NB4 (cell line): ENCODE data around the gene SSBP3.
"Not testable (repeated sequence)": the region's sequence is repeated elsewhere in the genome, so short reads cannot be mapped to it uniquely, and the experiment has no call there.

Source experiments
- DNase-seq: peaks from one replicate; pipeline ENCODE4 v3.0.0; 2010; ENCODE audit warnings: low read depth
- H3K4me3 ChIP-seq: one replicate; pipeline ENCODE4 v1.5.1; 2011; ENCODE audit warnings: mild to moderate bottlenecking, low read depth, low read length, moderate library complexity
- MAX ChIP-seq: IDR thresholded peaks from 2 replicates; pipeline ENCODE4 v1.6.1; 2011; ENCODE audit warnings: low read depth, low read length
- MYC ChIP-seq: IDR thresholded peaks from 2 replicates; pipeline ENCODE4 v1.6.1; 2011; ENCODE audit warnings: low read depth, low read length
- POLR2A ChIP-seq: IDR thresholded peaks from 2 replicates; pipeline ENCODE4 v1.6.1; 2011; ENCODE audit warnings: mild to moderate bottlenecking; ENCODE audit not compliant: insufficient read length; ENCODE audit errors: extremely low read depth
- TF ChIP-seq, protein P1 (sequence below): IDR thresholded peaks from one replicate; pipeline ENCODE4 v1.5.1; 2012; ENCODE audit warnings: low read depth, low read length

SSBP3 gene

GRCh38 chr1:54215523-54215922, 190.7 kb downstream of the SSBP3 start:
- H3K4me3 ChIP-seq: no peak overlapping the region
- DNase-seq: no peak
- TF ChIP-seq POLR2A: no peak
- no peak for TF ChIP-seq MAX
- TF ChIP-seq MYC: no peak
- TF ChIP-seq, protein P1, sequence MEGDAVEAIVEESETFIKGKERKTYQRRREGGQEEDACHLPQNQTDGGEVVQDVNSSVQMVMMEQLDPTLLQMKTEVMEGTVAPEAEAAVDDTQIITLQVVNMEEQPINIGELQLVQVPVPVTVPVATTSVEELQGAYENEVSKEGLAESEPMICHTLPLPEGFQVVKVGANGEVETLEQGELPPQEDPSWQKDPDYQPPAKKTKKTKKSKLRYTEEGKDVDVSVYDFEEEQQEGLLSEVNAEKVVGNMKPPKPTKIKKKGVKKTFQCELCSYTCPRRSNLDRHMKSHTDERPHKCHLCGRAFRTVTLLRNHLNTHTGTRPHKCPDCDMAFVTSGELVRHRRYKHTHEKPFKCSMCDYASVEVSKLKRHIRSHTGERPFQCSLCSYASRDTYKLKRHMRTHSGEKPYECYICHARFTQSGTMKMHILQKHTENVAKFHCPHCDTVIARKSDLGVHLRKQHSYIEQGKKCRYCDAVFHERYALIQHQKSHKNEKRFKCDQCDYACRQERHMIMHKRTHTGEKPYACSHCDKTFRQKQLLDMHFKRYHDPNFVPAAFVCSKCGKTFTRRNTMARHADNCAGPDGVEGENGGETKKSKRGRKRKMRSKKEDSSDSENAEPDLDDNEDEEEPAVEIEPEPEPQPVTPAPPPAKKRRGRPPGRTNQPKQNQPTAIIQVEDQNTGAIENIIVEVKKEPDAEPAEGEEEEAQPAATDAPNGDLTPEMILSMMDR: no peak

DNA sequence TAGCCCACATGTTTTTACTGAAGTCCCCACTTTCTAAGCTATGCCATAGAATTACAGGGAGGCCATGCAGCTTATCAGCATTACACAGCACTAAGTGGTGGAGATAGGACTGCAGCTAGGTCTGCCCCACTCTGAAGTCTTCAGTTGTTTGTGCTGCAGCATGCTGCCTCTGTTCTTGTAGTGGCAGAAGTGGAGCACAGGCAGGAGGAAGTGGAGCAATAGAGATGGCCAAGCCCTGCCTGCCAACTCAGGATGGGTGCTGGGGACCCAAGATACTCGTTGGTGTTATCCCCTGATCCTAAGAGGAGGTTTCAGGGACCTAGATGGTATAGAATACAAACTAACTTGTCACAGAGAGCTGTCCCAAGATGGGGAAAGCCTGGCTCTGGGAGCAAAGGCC, 193.3 kb downstream of the SSBP3 start:
- no peak overlapping the region for H3K4me3 ChIP-seq
- TF ChIP-seq MYC (no peak), MAX (no peak), POLR2A (no peak)
- TF ChIP-seq, protein P1: no peak

DNA sequence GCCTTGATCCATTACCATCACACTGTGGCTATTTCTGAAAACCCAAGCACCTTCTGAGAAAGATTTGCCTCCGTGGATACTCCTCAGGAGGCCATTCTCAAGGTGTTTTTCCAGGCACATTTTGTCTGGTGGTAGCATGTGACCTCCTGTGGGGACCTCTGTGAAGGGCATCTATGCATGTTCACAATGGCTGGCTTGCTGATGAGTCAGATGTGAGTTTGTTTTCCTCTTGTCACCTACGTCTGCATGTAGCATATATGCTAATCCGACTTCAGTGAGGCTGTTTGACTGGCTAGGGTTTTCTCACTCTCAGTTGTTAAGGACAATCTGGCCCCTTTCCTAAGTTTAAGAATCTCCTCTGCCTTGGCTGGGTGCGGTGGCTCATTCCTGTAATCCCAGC, 198.3 kb downstream of the SSBP3 start:
- not testable (repeated sequence) for DNase-seq

More for the DNA sequence above, 193.3 kb downstream of the SSBP3 start:
- DNase-seq: no peak

DNA sequence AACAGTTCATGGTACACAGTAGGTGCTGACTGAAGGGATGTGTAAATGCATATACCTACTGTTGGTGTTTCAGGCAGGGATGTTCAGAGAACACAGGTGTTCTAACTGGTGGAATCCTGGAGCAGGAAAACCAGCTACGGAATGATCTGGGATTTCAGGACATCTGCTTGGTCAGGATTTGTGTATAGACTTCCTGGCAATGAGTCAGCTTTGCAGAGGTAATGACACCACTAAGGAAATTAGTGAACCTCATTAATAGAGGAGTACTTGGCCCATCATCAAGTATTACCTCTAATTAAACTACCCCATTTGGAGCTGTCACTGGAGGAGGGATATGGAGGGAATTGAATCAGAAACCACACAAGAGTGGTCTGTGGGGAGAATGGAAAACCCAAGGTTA, 198.9 kb downstream of the SSBP3 start:
- TF ChIP-seq, protein P1: no peak
- no peak for TF ChIP-seq POLR2A
- TF ChIP-seq MYC: no peak
- no peak for TF ChIP-seq MAX
- no peak for DNase-seq

More for the DNA sequence above, 198.3 kb downstream of the SSBP3 start:
- not testable (repeated sequence) for H3K4me3 ChIP-seq

DNA sequence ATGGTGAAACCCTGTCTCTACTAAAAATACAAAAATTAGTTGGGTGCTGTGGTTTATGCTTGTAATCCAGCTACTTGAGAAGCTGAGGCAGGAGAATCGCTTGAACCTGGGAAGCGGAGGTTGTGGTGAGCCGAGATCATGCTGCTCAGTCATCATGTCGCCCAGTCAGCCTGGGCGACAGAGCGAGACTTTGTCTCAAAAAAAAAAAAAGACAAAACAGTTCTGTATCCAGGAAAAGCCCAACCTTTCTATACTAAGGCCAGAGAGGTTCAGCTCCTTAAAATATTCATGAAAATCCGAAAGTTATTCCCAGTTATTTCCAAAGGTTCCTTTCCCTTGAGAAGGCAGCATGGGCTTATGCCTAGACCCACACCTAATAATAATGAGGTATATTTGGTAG, 202.0 kb downstream of the SSBP3 start:
- TF ChIP-seq POLR2A: no peak
- TF ChIP-seq MYC: no peak
- no peak for TF ChIP-seq MAX
- TF ChIP-seq, protein P1: no peak
- no peak for DNase-seq
- no peak overlapping the region for H3K4me3 ChIP-seq

More for the DNA sequence above, 198.9 kb downstream of the SSBP3 start:
- no peak overlapping the region for H3K4me3 ChIP-seq

- no peak for DNase-seq
- TF ChIP-seq POLR2A (no peak), MYC (no peak), MAX (no peak)
- TF ChIP-seq, protein P1: no peak
- peak overlapping the region; percentile 95 for H3K4me3 ChIP-seq
These were observed 205.6 kb downstream of the SSBP3 start for GRCh38 chr1:54200519-54200997.
